HepG2 (cell line): ENCODE results near the gene QSOX2. TPM values are rescaled to one million over a fixed set of nuclear protein-coding genes. Genes with fewer than 3 reads are reported as not detected.

ENCODE experiments used
- ARNT2 ChIP-seq: sonication (generic); formaldehyde crosslinking; IDR thresholded peaks from 2 replicates; pipeline ENCODE4 v1.8.0; 2022; ENCODE audit warnings: mild to moderate bottlenecking, low read depth, missing genetic modification reagents, moderate library complexity
- HNRNPH1 ChIP-seq: fragments of 200-400 bp; formaldehyde crosslinking; optimal IDR thresholded peaks from 2 replicates; pipeline ENCODE3; 2017; ENCODE audit warnings: mild to moderate bottlenecking, low read depth, low read length
- IKZF5 ChIP-seq: IDR thresholded peaks from 2 replicates; pipeline ENCODE4 v1.6.1; 2018; ENCODE audit warnings: missing genetic modification reagents, mild to moderate bottlenecking, missing compliant biosample characterization
- RNF2 ChIP-seq: fragments of 450-650 bp; conservative IDR thresholded peaks from 2 replicates; pipeline ENCODE4 v1.6.1; 2016; ENCODE audit warnings: low read depth
- RXRB ChIP-seq: IDR thresholded peaks from 2 replicates; pipeline ENCODE4 v1.6.1; 2016; ENCODE audit warnings: borderline replicate concordance, missing genetic modification reagents, missing compliant biosample characterization
- TIGD3 ChIP-seq: sonication (generic); formaldehyde crosslinking; IDR thresholded peaks from 2 replicates; pipeline ENCODE4 v1.5.1; 2020; ENCODE audit warnings: mild to moderate bottlenecking, missing genetic modification reagents, borderline replicate concordance
- ZBTB1 ChIP-seq: sonication (generic); formaldehyde crosslinking; IDR thresholded peaks from 2 replicates; pipeline ENCODE4 v1.4.0; 2020; ENCODE audit warnings: missing genetic modification reagents, borderline replicate concordance
- ZFP36 ChIP-seq: fragments of 150-350 bp; IDR thresholded peaks from 2 replicates; pipeline ENCODE4 v1.6.1; 2018; ENCODE audit warnings: borderline replicate concordance, low read length, low read depth; ENCODE audit not compliant: partially characterized antibody
- ZNF17 ChIP-seq: sonication (generic); formaldehyde crosslinking; IDR thresholded peaks from 2 replicates; pipeline ENCODE4 v1.5.0; 2020; ENCODE audit warnings: mild to moderate bottlenecking, missing genetic modification reagents
- ZNF292 ChIP-seq: sonication (generic); formaldehyde crosslinking; IDR thresholded peaks from 2 replicates; pipeline ENCODE4 v1.8.1; 2022; ENCODE audit warnings: mild to moderate bottlenecking, low read depth, missing genetic modification reagents, borderline replicate concordance
- ZNF720 ChIP-seq: sonication (generic); formaldehyde crosslinking; IDR thresholded peaks from 2 replicates; pipeline ENCODE4 v1.4.0; 2020; ENCODE audit warnings: missing genetic modification reagents
- ZNF792 ChIP-seq: IDR thresholded peaks from 2 replicates; pipeline ENCODE4 v1.6.1; 2016
- polyA plus RNA-seq, 8 experiments: library from polyadenylated mRNA; depleted of rRNA in 3 of 8; stranded (reverse) in 7 of 8; unstranded in 1 of 8; fragments of >200 nt; fragmentation: Illumina TruSeq in 4 of 8; extraction: Trizol in 4 of 8; gene quantifications; 2 replicates each; pipeline versions ENCODE4 v1.2.1 to v1.2.3, GENCODE V29; 2011 to 2016; ENCODE audit warnings: low read depth in 4 of 8, missing spikeins in 1 of 8, mixed read lengths in 1 of 8; ENCODE audit not compliant: insufficient read depth in 1 of 8
- total RNA-seq, 5 experiments: library from RNA; depleted of rRNA; stranded (reverse); fragments of >200 nt; fragmentation: Illumina TruSeq; extraction: Trizol; gene quantifications; 2 replicates each; pipeline ENCODE4 v1.2.3, GENCODE V29; 2016; ENCODE audit warnings: low read depth in 1 of 5
- TF ChIP-seq, protein P1 (sequence below): sonication (generic); formaldehyde crosslinking; IDR thresholded peaks from 2 replicates; pipeline ENCODE4 v1.8.0; 2022; ENCODE audit warnings: mild to moderate bottlenecking, missing genetic modification reagents, moderate library complexity
- TF ChIP-seq, protein P2 (sequence below): sonication (generic); formaldehyde crosslinking; IDR thresholded peaks from 2 replicates; pipeline ENCODE4 v1.4.0; 2020; ENCODE audit warnings: missing genetic modification reagents, borderline replicate concordance
- TF ChIP-seq, protein P3 (sequence below): sonication (generic); formaldehyde crosslinking; IDR thresholded peaks from 2 replicates; pipeline ENCODE4 v1.9.0; 2021; ENCODE audit warnings: mild to moderate bottlenecking, missing genetic modification reagents

Gene QSOX2
- total and polyA plus RNA-seq, 2 of the 13 experiments (the other 11 are each of a cell fraction or from before 2014, with no cell fraction given): 27.1 to 42.1 TPM

DNA sequence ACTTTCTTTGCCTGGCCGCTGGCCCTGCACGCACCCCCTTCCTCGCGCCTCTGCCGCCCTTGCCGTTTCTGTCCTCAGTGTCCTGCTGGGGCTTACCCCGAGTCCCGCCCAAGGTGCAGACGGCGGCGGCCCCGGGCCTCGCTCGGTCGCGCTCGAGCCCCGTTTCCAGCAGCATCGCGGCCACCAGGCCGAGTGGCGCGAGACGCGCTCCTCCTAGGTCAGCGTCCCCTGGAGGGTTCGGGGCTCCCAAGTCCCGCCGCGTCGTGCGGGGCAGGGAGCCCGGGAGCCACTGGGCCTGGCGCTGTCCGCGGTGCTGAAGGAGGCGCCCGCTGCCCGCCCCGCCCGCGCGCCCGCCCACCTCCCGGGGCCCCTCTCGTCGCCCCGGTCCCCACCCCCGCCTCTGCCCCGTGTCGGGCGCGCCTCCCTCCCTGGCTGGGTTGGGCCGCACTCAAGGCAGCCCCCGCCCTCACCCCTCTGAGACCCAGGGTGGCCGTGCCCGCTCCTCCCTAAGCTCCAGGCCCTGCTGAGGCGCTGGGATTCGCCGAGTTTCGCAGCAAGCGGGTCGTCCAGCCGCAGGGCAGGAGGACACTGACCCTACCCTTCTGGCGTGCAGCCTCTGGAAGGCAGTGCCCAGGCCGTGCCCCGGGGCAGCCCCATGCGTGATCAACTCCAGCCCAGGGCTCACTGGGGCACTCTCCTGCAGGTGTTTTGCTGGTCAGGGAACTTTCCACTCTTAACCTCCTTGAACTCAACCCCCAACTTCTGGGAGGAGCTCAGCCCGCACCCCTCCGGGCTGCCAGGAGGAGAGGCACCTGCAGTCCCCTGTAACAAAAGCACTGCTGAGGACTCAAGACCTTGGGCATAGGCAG lies 40.5 kb downstream of the QSOX2 start, which contains the start of gene LHX3 (continued):
- TF ChIP-seq TIGD3 (CRISPR knock-in tag) (no peak), ZNF792 (peak; percentile 54; the same call in 1 of the 2 replicates), ZNF292 (CRISPR knock-in tag) (no peak), ZNF17 (CRISPR knock-in tag) (no peak), ZNF720 (CRISPR knock-in tag) (no peak), ZBTB1 (no peak), ARNT2 (CRISPR knock-in tag) (peak; percentile 63; the same call in 1 of the 2 replicates), ZFP36 (no peak), RNF2 (no peak), RXRB (CRISPR knock-in tag) (no peak), IKZF5 (0 out of 2 replicates have a peak, but pooled peaks have one; percentile 29), HNRNPH1 (no peak)
- TF ChIP-seq, protein P1, sequence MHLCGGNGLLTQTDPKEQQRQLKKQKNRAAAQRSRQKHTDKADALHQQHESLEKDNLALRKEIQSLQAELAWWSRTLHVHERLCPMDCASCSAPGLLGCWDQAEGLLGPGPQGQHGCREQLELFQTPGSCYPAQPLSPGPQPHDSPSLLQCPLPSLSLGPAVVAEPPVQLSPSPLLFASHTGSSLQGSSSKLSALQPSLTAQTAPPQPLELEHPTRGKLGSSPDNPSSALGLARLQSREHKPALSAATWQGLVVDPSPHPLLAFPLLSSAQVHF (CRISPR knock-in tag): no peak
- TF ChIP-seq, protein P2, sequence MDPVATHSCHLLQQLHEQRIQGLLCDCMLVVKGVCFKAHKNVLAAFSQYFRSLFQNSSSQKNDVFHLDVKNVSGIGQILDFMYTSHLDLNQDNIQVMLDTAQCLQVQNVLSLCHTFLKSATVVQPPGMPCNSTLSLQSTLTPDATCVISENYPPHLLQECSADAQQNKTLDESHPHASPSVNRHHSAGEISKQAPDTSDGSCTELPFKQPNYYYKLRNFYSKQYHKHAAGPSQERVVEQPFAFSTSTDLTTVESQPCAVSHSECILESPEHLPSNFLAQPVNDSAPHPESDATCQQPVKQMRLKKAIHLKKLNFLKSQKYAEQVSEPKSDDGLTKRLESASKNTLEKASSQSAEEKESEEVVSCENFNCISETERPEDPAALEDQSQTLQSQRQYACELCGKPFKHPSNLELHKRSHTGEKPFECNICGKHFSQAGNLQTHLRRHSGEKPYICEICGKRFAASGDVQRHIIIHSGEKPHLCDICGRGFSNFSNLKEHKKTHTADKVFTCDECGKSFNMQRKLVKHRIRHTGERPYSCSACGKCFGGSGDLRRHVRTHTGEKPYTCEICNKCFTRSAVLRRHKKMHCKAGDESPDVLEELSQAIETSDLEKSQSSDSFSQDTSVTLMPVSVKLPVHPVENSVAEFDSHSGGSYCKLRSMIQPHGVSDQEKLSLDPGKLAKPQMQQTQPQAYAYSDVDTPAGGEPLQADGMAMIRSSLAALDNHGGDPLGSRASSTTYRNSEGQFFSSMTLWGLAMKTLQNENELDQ (CRISPR knock-in tag): no peak
- TF ChIP-seq, protein P3, sequence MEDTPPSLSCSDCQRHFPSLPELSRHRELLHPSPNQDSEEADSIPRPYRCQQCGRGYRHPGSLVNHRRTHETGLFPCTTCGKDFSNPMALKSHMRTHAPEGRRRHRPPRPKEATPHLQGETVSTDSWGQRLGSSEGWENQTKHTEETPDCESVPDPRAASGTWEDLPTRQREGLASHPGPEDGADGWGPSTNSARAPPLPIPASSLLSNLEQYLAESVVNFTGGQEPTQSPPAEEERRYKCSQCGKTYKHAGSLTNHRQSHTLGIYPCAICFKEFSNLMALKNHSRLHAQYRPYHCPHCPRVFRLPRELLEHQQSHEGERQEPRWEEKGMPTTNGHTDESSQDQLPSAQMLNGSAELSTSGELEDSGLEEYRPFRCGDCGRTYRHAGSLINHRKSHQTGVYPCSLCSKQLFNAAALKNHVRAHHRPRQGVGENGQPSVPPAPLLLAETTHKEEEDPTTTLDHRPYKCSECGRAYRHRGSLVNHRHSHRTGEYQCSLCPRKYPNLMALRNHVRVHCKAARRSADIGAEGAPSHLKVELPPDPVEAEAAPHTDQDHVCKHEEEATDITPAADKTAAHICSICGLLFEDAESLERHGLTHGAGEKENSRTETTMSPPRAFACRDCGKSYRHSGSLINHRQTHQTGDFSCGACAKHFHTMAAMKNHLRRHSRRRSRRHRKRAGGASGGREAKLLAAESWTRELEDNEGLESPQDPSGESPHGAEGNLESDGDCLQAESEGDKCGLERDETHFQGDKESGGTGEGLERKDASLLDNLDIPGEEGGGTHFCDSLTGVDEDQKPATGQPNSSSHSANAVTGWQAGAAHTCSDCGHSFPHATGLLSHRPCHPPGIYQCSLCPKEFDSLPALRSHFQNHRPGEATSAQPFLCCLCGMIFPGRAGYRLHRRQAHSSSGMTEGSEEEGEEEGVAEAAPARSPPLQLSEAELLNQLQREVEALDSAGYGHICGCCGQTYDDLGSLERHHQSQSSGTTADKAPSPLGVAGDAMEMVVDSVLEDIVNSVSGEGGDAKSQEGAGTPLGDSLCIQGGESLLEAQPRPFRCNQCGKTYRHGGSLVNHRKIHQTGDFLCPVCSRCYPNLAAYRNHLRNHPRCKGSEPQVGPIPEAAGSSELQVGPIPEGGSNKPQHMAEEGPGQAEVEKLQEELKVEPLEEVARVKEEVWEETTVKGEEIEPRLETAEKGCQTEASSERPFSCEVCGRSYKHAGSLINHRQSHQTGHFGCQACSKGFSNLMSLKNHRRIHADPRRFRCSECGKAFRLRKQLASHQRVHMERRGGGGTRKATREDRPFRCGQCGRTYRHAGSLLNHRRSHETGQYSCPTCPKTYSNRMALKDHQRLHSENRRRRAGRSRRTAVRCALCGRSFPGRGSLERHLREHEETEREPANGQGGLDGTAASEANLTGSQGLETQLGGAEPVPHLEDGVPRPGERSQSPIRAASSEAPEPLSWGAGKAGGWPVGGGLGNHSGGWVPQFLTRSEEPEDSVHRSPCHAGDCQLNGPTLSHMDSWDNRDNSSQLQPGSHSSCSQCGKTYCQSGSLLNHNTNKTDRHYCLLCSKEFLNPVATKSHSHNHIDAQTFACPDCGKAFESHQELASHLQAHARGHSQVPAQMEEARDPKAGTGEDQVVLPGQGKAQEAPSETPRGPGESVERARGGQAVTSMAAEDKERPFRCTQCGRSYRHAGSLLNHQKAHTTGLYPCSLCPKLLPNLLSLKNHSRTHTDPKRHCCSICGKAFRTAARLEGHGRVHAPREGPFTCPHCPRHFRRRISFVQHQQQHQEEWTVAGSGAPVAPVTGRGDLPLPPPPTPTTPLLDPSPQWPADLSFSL: no peak
